GM12878 (cell line): ENCODE data around the gene UROC1.

Source experiments
- CTCF ChIP-seq, 3 experiments: IDR thresholded peaks in 2 of 3; conservative IDR thresholded peaks in 1 of 3; 2 replicates each; pipeline ENCODE4 v1.5.1; 2011; ENCODE audit warnings: low read depth in 3 of 3, low read length in 3 of 3, mild to moderate bottlenecking in 3 of 3, control low read depth in 2 of 3, moderate library complexity in 2 of 3, inconsistent platforms in 1 of 3, mixed read lengths in 1 of 3; ENCODE audit not compliant: control insufficient read depth in 2 of 3, insufficient read depth in 1 of 3; ENCODE audit errors: extremely low read depth in 1 of 3
- MTA2 ChIP-seq: fragments of 450-650 bp; IDR thresholded peaks from 2 replicates; pipeline ENCODE4 v1.6.1; 2016; ENCODE audit warnings: low read depth, mild to moderate bottlenecking, moderate library complexity
- SKIL ChIP-seq: fragments of 450-650 bp; IDR thresholded peaks from 2 replicates; pipeline ENCODE4 v1.6.1; 2017; ENCODE audit warnings: mild to moderate bottlenecking, low read depth, inconsistent platforms; ENCODE audit not compliant: poor library complexity, severe bottlenecking

GRCh38 chr3:126439346-126439967 lies 78.1 kb downstream of the UROC1 start:
- no peak for TF ChIP-seq MTA2
- TF ChIP-seq SKIL, result no peak
- no peak for TF ChIP-seq CTCF (IDR thresholded peaks at IDR 0.05 in 2 of 3, conservative IDR thresholded peaks at IDR 0.05 in 1 of 3; ENCODE audit: control insufficient read depth in 2 of 3, extremely low read depth in 1 of 3, insufficient read depth in 1 of 3, low read depth in 3 of 3, low read length in 3 of 3)
